MCF 10A (cell line): ENCODE measurements around the gene REG1A. TPM values are rescaled to one million over a fixed set of nuclear protein-coding genes. Genes with fewer than 3 reads are reported as not detected.

Experiments
- BruUV-seq: library from RNA; stranded (reverse); fragments of 400-500 nt; replicated peaks from 2 replicates; lab custom pipeline; 2021; lab: Mats Ljungman, UMichigan
- CTCF ChIA-PET: fragments of 300-600 bp; sonication (Branson Sonifier 250); formaldehyde crosslinking; extraction: SDS; loops from one replicate; lab custom pipeline; 2021; ENCODE audit warnings: antibody characterized with exemption, inconsistent platforms; lab: Yijun Ruan, JAX
- POLR2A ChIA-PET: fragments of 300-600, 350-650 bp; sonication (Branson Sonifier 250); formaldehyde crosslinking; extraction: SDS; loops from one replicate; lab custom pipeline; 2020; ENCODE audit warnings: antibody characterized with exemption, inconsistent platforms; lab: Yijun Ruan, JAX
- DNase-seq: peaks from one replicate; pipeline ENCODE4 v3.0.0-alpha.2; 2018; ENCODE audit not compliant: unreplicated experiment
- H3K27ac Mint-ChIP-seq: one replicate; pipeline ENCODE4 v1.8.0; 2022; ENCODE audit warnings: mild to moderate bottlenecking, low read depth, mixed read lengths; ENCODE audit not compliant: unreplicated experiment
- H3K27me3 Mint-ChIP-seq: one replicate; pipeline ENCODE4 v1.8.0; 2022; ENCODE audit warnings: mixed read lengths; ENCODE audit not compliant: insufficient read depth, unreplicated experiment
- H3K36me3 Mint-ChIP-seq: one replicate; pipeline ENCODE4 v1.8.0; 2022; ENCODE audit warnings: mild to moderate bottlenecking, moderate library complexity, mixed read lengths; ENCODE audit not compliant: insufficient read depth, unreplicated experiment
- H3K4me1 Mint-ChIP-seq: one replicate; pipeline ENCODE4 v1.8.0; 2022; ENCODE audit warnings: mixed read lengths; ENCODE audit not compliant: insufficient read depth, unreplicated experiment
- H3K4me3 Mint-ChIP-seq: one replicate; pipeline ENCODE4 v1.8.0; 2022; ENCODE audit warnings: mild to moderate bottlenecking, moderate library complexity, mixed read lengths; ENCODE audit not compliant: unreplicated experiment
- H3K9me3 Mint-ChIP-seq: one replicate; pipeline ENCODE4 v1.8.0; 2022; ENCODE audit warnings: mixed read lengths; ENCODE audit not compliant: unreplicated experiment
- intact Hi-C: fragments of 100-400 bp; cut with micrococcal nuclease; formaldehyde crosslinking; loops from 2 replicates; pipeline ENCODE4 v1.14.1; 2022
- total RNA-seq: library from RNA; stranded (reverse); gene quantifications from 2 replicates; pipeline ENCODE4 v1.2.3, GENCODE V29; 2022
- TF ChIP-seq, protein P1 (sequence below): fragments of 200-600 bp; IDR thresholded peaks from one replicate; pipeline ENCODE4 v1.8.0; 2022; ENCODE audit warnings: antibody characterized with exemption, mild to moderate bottlenecking; ENCODE audit not compliant: unreplicated experiment

Gene REG1A
- total RNA-seq, 1 experiment from 2014 or later: not detected

DNA sequence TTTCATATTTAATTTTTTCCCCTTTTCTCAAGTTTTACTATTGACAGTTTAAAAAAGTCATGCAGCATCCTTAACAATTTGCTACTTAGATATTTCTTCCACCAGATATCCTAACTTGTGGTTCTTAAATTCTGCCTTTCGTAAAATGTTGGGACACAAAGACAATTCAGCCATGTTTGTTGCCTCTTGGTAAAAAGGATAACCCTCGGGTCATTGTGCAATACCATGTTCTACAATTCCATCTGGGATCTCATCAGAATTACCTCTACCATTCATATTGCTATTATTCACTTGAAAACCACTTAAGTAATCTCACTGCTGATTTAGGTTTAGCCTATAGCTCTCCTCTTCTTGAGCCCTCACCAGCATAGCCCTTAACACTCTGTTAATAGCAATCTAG, 19.3 kb upstream of the REG1A start:
- no peaks in the 10 kb centered on the region for H3K4me1 Mint-ChIP-seq
- no TSS peak for BruUV-seq
- TF ChIP-seq, protein P1, sequence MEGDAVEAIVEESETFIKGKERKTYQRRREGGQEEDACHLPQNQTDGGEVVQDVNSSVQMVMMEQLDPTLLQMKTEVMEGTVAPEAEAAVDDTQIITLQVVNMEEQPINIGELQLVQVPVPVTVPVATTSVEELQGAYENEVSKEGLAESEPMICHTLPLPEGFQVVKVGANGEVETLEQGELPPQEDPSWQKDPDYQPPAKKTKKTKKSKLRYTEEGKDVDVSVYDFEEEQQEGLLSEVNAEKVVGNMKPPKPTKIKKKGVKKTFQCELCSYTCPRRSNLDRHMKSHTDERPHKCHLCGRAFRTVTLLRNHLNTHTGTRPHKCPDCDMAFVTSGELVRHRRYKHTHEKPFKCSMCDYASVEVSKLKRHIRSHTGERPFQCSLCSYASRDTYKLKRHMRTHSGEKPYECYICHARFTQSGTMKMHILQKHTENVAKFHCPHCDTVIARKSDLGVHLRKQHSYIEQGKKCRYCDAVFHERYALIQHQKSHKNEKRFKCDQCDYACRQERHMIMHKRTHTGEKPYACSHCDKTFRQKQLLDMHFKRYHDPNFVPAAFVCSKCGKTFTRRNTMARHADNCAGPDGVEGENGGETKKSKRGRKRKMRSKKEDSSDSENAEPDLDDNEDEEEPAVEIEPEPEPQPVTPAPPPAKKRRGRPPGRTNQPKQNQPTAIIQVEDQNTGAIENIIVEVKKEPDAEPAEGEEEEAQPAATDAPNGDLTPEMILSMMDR: no peak
- intact Hi-C loops: no loop called here
- H3K4me3 Mint-ChIP-seq: no peak overlapping the region
- no peak for DNase-seq
- H3K27me3 Mint-ChIP-seq: no peaks in the 10 kb centered on the region
- ChIA-PET CTCF (no interaction called here), POLR2A (no interaction called here)
- no peak overlapping the region for H3K27ac Mint-ChIP-seq
- peaks cover 16% of the 10 kb centered on the region for H3K9me3 Mint-ChIP-seq
- no peaks in the 10 kb centered on the region for H3K36me3 Mint-ChIP-seq

DNA sequence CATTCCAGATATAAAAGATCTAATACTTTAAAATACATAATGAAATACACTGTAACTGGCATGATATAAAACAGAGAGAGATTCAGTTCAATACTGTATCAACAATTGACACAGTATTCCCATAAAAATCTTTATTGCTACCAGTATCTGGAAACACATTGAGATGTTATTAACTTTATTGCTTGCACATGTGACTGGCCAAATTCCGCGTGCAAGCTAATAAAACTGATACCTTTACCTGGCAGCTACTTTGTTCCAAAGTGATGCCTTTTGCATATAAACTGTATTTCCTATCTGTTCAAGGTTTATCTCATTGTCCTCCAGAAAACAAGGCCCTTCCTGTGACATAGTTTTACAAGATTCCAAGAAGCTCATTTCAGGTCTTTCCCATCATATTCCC, 17.1 kb upstream of the REG1A start:
- Mint-ChIP-seq H3K27me3 (no peaks in the 10 kb centered on the region), H3K4me1 (no peaks in the 10 kb centered on the region), H3K9me3 (peaks cover 16% of the 10 kb centered on the region), H3K27ac (no peak overlapping the region), H3K4me3 (no peak overlapping the region), H3K36me3 (no peaks in the 10 kb centered on the region)
- ChIA-PET CTCF (interaction anchor here (0.6 kb wide), 1 partner anchor 1787 kb away, joined by 3 read pairs; no protein-coding TSS in a partner anchor), POLR2A (no interaction called here)
- intact Hi-C loops: no loop called here
- no peak for DNase-seq
- no TSS peak for BruUV-seq
- TF ChIP-seq, protein P1: no peak

DNA sequence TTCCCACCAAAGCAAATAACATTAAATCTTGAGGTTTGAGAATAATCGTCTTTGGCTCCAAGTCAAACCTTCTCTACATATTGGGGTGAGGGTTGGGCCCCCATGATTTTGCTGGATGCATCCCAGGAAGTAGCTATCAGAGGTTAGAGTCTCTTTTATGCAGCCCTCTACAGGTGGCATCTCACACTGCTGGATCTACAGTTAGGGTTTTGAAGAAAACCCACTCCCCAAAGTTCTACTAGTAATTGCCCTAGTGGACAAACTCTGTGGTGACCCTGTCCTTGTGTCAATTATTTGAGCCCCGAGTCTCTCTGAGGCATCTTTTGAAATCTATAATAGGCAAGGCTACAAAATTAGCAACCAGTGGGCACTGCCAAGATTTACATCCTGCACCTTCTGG, 15.0 kb upstream of the REG1A start:
- TF ChIP-seq, protein P1: no peak

GRCh38 chr2:79112269-79112668, 8.0 kb upstream of the REG1A start:
- ChIA-PET CTCF (interaction anchor here (0.7 kb wide), 1 partner anchor 45 kb away, joined by 3 read pairs; no protein-coding TSS in a partner anchor), POLR2A (no interaction called here)
- H3K36me3 Mint-ChIP-seq: no peaks in the 10 kb centered on the region
- no peak overlapping the region for H3K27ac Mint-ChIP-seq
- no peak for DNase-seq
- TF ChIP-seq, protein P1: no peak
- intact Hi-C loops: no loop called here
- H3K27me3 Mint-ChIP-seq: no peaks in the 10 kb centered on the region
- H3K4me1 Mint-ChIP-seq: no peaks in the 10 kb centered on the region
- BruUV-seq: no TSS peak
- H3K9me3 Mint-ChIP-seq: peaks cover 26% of the 10 kb centered on the region
- no peak overlapping the region for H3K4me3 Mint-ChIP-seq

More for the DNA sequence above, 15.0 kb upstream of the REG1A start:
- no peak overlapping the region for H3K27ac Mint-ChIP-seq
- intact Hi-C loops: no loop called here
- H3K27me3 Mint-ChIP-seq: no peaks in the 10 kb centered on the region
- BruUV-seq: no TSS peak
- ChIA-PET POLR2A (no interaction called here), CTCF (no interaction called here)
- H3K4me3 Mint-ChIP-seq: no peak overlapping the region
- no peaks in the 10 kb centered on the region for H3K4me1 Mint-ChIP-seq
- H3K9me3 Mint-ChIP-seq: peaks cover 16% of the 10 kb centered on the region
- DNase-seq: no peak
- H3K36me3 Mint-ChIP-seq: no peaks in the 10 kb centered on the region
